K562 (cell line): ENCODE results near the gene IPP.

ENCODE experiments used
- CEBPB ChIP-seq: fragments of 450-650 bp; IDR thresholded peaks from 2 replicates; pipeline ENCODE4 v1.6.1; 2016; ENCODE audit warnings: missing genetic modification characterization, missing compliant biosample characterization
- HDAC2 ChIP-seq: fragments of 450-650 bp; IDR thresholded peaks from 2 replicates; pipeline ENCODE4 v1.6.1; 2016; ENCODE audit warnings: mild to moderate bottlenecking
- HDAC6 ChIP-seq: IDR thresholded peaks from 2 replicates; pipeline ENCODE4 v1.6.1; 2012; ENCODE audit warnings: low read depth, mild to moderate bottlenecking, control low read depth, inconsistent platforms, low read length, moderate library complexity
- KLF10 ChIP-seq: fragments of 250-450 bp; sonication (Bioruptor Pico); IDR thresholded peaks from 2 replicates; pipeline ENCODE4 v1.6.1; 2021; ENCODE audit warnings: matching md5 sums
- MIER1 ChIP-seq: fragments of 450-650 bp; IDR thresholded peaks from 2 replicates; pipeline ENCODE4 v1.6.1; 2016; ENCODE audit warnings: antibody characterized with exemption, mild to moderate bottlenecking, low read depth
- POLR2AphosphoS5 ChIP-seq: IDR thresholded peaks from 2 replicates; pipeline ENCODE4 v1.6.1; 2011; ENCODE audit warnings: mild to moderate bottlenecking, low read depth, low read length, moderate library complexity; ENCODE audit not compliant: control insufficient read depth, insufficient read depth
- TEAD4 ChIP-seq, 2 experiments: sonication (generic) in 1 of 2; formaldehyde crosslinking in 1 of 2; IDR thresholded peaks; 2 replicates each; pipeline versions ENCODE4 v1.6.1 to v1.8.0; 2012 to 2022; ENCODE audit warnings: borderline replicate concordance in 1 of 2, inconsistent platforms in 1 of 2, low read length in 1 of 2, mild to moderate bottlenecking in 1 of 2, missing genetic modification reagents in 1 of 2
- ZC3H8 ChIP-seq: fragments of 450-650 bp; IDR thresholded peaks from 2 replicates; pipeline ENCODE4 v1.6.1; 2017
- ZNF175 ChIP-seq: fragments of 200-800 bp; sonication (Bioruptor generic); IDR thresholded peaks from 2 replicates; pipeline ENCODE4 v1.6.1; 2016; ENCODE audit warnings: low read depth, mild to moderate bottlenecking, missing genetic modification characterization, missing compliant biosample characterization
- ZZZ3 ChIP-seq: fragments of 450-650 bp; IDR thresholded peaks from 2 replicates; pipeline ENCODE4 v1.6.1; 2016; ENCODE audit warnings: antibody characterized with exemption, mild to moderate bottlenecking, moderate library complexity
- TF ChIP-seq, protein P1 (sequence below), 3 experiments: IDR thresholded peaks in 2 of 3; conservative IDR thresholded peaks in 1 of 3; 2 replicates each; pipeline ENCODE4 v1.5.1; 2011 to 2012; ENCODE audit warnings: low read length in 3 of 3, mild to moderate bottlenecking in 3 of 3, control low read depth in 2 of 3, improper control_type of control experiment in 1 of 3, inconsistent platforms in 1 of 3, low read depth in 1 of 3, mixed read lengths in 1 of 3, moderate library complexity in 1 of 3; ENCODE audit not compliant: insufficient read depth in 2 of 3
- TF ChIP-seq, protein P2 (sequence below): fragments of 450-650 bp; conservative IDR thresholded peaks from 2 replicates; pipeline ENCODE4 v1.6.1; 2016; ENCODE audit warnings: missing genetic modification characterization, low read depth, mild to moderate bottlenecking, missing compliant biosample characterization, moderate library complexity

DNA sequence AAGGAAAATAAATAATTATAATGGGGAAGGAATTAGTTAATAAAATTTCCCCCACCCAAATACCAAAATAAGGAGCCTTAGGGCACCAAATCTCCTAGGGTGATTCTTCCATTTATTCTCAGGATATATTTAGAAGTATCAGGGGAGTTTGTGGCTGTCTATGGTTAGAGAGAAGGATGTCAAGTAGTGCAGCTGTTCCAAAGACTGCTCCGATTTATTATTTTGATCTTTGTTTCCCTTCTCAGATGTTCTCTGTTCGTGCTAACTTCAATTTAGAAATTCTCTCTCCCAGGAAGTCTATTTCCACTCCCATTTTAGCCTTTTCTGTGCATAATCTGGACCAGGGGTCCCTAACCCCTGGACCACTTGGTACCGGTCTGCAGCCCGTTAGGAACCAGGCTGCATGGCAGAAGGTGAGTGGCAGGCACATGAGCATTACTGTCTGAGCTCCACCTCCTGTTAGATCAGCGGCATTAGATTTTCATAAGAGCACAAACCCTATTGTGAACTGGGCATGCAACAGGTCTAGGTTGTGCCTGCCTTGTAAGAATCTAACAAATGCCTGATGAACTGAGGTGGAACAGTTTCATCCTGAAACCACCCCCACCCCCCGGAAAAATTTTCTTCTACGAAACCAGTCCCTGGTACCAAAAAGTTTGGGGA, 43.6 kb upstream of the IPP start:
- TF ChIP-seq ZZZ3 (no peak), MIER1 (no peak), HDAC2 (no peak), ZNF175 (no peak), KLF10 (CRISPR knock-in tag) (no peak), CEBPB (no peak), ZC3H8 (no peak), POLR2AphosphoS5 (no peak), HDAC6 (no peak), TEAD4 (IDR thresholded peaks at IDR 0.05; ENCODE audit: low read length) (no peak), TEAD4 (CRISPR knock-in tag; IDR thresholded peaks at IDR 0.05; ENCODE audit: borderline replicate concordance) (no peak)
- TF ChIP-seq, protein P1, sequence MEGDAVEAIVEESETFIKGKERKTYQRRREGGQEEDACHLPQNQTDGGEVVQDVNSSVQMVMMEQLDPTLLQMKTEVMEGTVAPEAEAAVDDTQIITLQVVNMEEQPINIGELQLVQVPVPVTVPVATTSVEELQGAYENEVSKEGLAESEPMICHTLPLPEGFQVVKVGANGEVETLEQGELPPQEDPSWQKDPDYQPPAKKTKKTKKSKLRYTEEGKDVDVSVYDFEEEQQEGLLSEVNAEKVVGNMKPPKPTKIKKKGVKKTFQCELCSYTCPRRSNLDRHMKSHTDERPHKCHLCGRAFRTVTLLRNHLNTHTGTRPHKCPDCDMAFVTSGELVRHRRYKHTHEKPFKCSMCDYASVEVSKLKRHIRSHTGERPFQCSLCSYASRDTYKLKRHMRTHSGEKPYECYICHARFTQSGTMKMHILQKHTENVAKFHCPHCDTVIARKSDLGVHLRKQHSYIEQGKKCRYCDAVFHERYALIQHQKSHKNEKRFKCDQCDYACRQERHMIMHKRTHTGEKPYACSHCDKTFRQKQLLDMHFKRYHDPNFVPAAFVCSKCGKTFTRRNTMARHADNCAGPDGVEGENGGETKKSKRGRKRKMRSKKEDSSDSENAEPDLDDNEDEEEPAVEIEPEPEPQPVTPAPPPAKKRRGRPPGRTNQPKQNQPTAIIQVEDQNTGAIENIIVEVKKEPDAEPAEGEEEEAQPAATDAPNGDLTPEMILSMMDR (IDR thresholded peaks at IDR 0.05 in 2 of 3, conservative IDR thresholded peaks at IDR 0.05 in 1 of 3; ENCODE audit: insufficient read depth in 2 of 3, low read depth in 1 of 3, low read length in 3 of 3): no peak
- TF ChIP-seq, protein P2, sequence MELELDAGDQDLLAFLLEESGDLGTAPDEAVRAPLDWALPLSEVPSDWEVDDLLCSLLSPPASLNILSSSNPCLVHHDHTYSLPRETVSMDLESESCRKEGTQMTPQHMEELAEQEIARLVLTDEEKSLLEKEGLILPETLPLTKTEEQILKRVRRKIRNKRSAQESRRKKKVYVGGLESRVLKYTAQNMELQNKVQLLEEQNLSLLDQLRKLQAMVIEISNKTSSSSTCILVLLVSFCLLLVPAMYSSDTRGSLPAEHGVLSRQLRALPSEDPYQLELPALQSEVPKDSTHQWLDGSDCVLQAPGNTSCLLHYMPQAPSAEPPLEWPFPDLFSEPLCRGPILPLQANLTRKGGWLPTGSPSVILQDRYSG (tag): no peak
